Thymus (tissue), 11 donors: ENCODE data around the gene MARCHF5. TPM values are rescaled to one million over a fixed set of nuclear protein-coding genes. Genes with fewer than 3 reads are reported as not detected.

Experiments
- DNase-seq, 9 donors: peaks; one replicate each; pipeline ENCODE4 v3.0.0-alpha.2; 2013; ENCODE audit warnings: low spot score in 9 of 9, low read depth in 6 of 9, missing footprints in 1 of 9
- H3K27ac ChIP-seq, 2 donors: one replicate each; pipeline ENCODE4 v1.5.1; 2013; ENCODE audit warnings: control low read depth in 1 of 2, low read depth in 1 of 2, low read length in 1 of 2, mild to moderate bottlenecking in 1 of 2, moderate library complexity in 1 of 2
- H3K27me3 ChIP-seq, 2 donors: one replicate each; pipeline ENCODE4 v1.5.1; 2013; ENCODE audit warnings: low read length in 1 of 2; ENCODE audit not compliant: control insufficient read depth in 2 of 2, insufficient read depth in 1 of 2
- H3K36me3 ChIP-seq, 2 donors: one replicate each; pipeline ENCODE4 v1.5.1; 2013; ENCODE audit warnings: low read length in 1 of 2, mild to moderate bottlenecking in 1 of 2, moderate library complexity in 1 of 2; ENCODE audit not compliant: control insufficient read depth in 2 of 2, insufficient read depth in 2 of 2
- H3K4me1 ChIP-seq, 2 donors: one replicate each; pipeline ENCODE4 v1.5.1; 2013; ENCODE audit warnings: low read length in 2 of 2; ENCODE audit not compliant: control insufficient read depth in 2 of 2, insufficient read depth in 2 of 2
- H3K4me3 ChIP-seq, 2 donors: one replicate each; pipeline ENCODE4 v1.5.1; 2013; ENCODE audit warnings: low read length in 2 of 2, control low read depth in 1 of 2, mild to moderate bottlenecking in 1 of 2
- H3K9me3 ChIP-seq, 2 donors: one replicate each; pipeline ENCODE4 v1.5.1; 2013; ENCODE audit warnings: low read length in 1 of 2, mild to moderate bottlenecking in 1 of 2; ENCODE audit not compliant: control insufficient read depth in 2 of 2, insufficient read depth in 1 of 2
- WGBS: extraction: QIAGEN DNeasy Blood & Tissue Kit; methylation state at CpG from one replicate; pipeline ENCODE4 v1.1.7; 2013; 5-methylcytosine and 5-hydroxymethylcytosine counted together
- polyA plus RNA-seq: library from polyadenylated mRNA; stranded (reverse); fragments of 200-250 nt; gene quantifications from one replicate; pipeline ENCODE4 v1.2.3, GENCODE V29; 2013
- total RNA-seq: library from RNA; stranded (reverse); fragments of 120-200 nt; gene quantifications from one replicate; pipeline ENCODE4 v1.2.4, GENCODE V29; 2013
- donor health status: healthy.

MARCHF5 gene
- total and polyA plus RNA-seq, 2 donors, result 10.1 to 22.9 TPM

DNA sequence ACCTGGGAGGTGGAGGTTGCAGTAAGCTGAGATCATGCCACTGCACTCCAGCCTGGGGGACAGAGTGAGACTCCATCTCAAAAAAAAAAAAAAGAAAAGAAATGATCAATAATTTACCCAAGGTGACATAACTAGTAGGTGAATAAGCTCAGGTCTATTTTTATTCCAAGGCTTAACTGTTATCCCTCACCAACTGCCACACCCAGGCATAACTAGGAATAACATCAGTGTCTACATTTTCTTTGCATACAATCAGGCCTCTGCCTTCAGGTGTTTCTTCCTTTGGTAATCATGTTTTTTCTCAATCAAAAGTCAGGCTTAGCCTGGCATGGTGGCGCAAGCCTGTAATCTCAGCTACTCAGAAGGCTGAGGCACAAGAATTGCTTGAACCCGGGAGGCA lies 26.7 kb upstream of the MARCHF5 start:
- Histone ChIP-seq H3K27ac (no peak overlapping the region), H3K27me3 (no peaks in the 10 kb centered on the region), H3K4me1 (no peaks in the 10 kb centered on the region), H3K9me3 (no peaks in the 10 kb centered on the region), H3K4me3 (no peak overlapping the region), H3K36me3 (no peaks in the 10 kb centered on the region)
- WGBS, result 98% methylated on average over 2 of the region's 2 CpGs
- DNase-seq, result no peak

DNA sequence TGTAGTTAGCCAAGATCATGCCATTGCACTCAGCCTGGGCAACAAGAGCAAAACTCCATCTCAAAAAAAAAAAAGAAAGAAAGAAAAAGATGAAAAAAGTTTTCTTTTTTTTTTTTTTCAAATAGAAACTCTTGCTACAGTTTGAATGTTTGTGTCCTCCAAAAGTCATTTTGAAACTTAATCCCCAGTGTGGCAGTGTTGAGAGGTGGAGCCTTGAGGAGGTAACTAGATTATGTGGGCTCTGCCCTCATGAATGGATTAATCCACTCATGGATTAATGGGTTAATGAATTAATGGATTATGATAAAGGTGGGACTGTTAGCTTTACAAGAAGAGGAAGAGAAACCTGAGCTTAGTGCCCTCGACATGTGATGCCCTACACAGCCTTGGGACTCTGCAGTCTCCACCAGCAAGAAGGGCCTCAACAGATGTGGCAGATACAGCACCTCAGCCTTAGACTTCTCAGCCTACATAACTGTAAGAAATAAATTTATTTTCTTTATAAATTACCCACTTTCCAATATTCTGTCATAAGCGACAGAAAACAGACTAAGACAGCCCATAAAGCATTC lies 25.2 kb upstream of the MARCHF5 start:
- Histone ChIP-seq H3K36me3 (no peaks in the 10 kb centered on the region), H3K27ac (no peak overlapping the region), H3K27me3 (no peaks in the 10 kb centered on the region), H3K4me3 (no peak overlapping the region), H3K9me3 (no peaks in the 10 kb centered on the region), H3K4me1 (no peaks in the 10 kb centered on the region)
- DNase-seq, result no peak
- 95% methylated on average over 2 of the region's 2 CpGs for WGBS

DNA sequence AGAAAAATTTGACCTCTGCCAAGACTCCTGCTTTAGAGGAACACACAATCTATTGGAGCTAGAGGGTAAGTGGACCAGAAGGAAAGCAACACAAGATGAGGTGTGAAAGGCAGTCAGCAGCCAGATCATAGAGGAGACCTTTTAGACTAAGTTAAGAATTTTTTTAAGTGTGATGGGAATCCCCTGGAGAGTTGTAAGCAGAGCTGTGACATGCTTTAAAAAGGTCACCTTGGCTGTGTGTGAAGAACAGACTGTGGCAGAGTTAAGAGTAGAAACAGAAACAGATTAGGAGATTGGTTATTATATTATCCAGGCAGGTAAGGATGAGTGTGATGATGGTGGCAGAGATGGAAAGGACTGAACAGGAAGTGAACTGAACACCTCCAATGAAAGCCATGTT lies 23.6 kb upstream of the MARCHF5 start:
- H3K4me3 ChIP-seq, result no peak overlapping the region
- no peaks in the 10 kb centered on the region for H3K4me1 ChIP-seq
- no peaks in the 10 kb centered on the region for H3K9me3 ChIP-seq
- no peaks in the 10 kb centered on the region for H3K27me3 ChIP-seq
- H3K27ac ChIP-seq, result no peak overlapping the region
- no peaks in the 10 kb centered on the region for H3K36me3 ChIP-seq
- peak in 1 of 9 donors; percentile 11 for DNase-seq

DNA sequence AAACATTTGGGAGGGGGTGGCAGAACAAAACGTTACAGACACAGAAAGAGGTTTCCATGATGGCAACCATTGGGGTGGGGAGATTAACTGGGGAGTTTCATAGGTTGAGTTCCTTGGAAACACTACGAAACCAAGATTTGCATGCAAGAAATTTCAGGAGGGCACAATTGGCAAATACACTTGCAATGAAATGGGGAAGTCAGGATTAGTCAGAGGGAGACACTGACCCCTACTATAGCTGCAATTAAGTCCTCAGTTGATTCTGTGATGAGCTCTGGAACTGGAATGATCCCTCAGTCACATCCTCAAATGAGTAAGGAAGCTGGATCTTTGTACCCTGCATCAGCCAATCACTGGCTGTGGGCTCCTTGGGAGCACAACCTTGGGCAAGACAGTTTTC lies 22.2 kb upstream of the MARCHF5 start:
- DNase-seq, result no peak
- Histone ChIP-seq H3K27ac (no peak overlapping the region), H3K27me3 (no peaks in the 10 kb centered on the region), H3K4me1 (no peaks in the 10 kb centered on the region), H3K9me3 (no peaks in the 10 kb centered on the region), H3K4me3 (no peak overlapping the region), H3K36me3 (no peaks in the 10 kb centered on the region)
- whole genome bisulfite sequencing, result 95% methylated on average over 2 of the region's 2 CpGs

DNA sequence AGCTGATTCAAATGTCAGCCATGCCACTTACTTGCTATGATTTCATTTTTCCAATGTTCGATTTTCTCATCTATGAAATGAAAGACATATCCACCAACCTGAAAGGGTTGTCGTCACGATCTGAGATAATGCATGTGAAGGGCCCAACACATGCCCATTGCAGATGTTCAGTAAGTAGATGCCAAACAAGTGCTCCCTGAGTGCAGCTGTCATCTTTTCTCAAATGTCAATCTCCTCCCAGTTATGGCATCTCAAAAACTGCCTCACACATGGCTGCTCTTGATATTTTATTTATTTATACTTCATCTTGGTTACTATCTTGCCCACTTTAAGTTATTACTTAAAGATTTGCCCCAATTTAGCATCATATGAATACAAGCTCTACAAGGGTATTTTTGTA lies 16.9 kb upstream of the MARCHF5 start:
- H3K27me3 ChIP-seq, result no peaks in the 10 kb centered on the region
- no peaks in the 10 kb centered on the region for H3K4me1 ChIP-seq
- no peak for DNase-seq
- H3K36me3 ChIP-seq, result no peaks in the 10 kb centered on the region
- 97% methylated on average over 3 of the region's 3 CpGs for WGBS
- no peak overlapping the region for H3K4me3 ChIP-seq
- H3K27ac ChIP-seq, result no peak overlapping the region
- H3K9me3 ChIP-seq, result no peaks in the 10 kb centered on the region

DNA sequence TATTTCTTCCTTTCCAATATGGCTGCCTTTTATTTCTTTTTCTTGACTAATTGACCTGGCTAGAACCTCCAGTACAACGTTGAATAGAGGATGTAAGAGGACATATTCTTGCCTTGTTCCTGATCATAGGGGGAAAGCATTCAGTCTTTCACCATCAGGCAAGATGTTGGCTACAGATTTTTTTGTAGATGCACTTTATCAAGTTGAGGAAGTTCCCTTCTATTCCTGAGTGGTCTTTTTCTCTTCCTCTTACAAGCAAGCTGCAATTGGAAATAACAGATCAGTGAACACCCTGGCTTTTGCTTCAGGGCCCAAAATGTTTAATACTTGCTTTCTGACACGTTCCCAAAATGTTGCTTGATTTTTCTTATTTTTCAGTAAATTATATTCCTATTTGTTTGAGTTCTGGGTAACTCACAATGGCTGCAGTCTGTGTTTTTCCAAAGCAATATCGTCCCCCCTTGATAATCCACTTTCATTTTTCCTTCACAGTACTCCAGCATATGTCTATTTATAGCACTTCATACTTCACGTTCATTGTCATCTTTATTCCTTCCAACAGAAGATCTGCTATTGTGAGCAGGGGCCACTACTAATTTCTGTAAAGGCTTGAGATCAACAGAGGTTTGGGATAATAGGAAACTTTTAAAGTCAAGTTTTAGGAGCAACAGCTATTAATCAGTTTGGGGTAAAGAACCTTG lies 11.8 kb upstream of the MARCHF5 start:
- DNase-seq, result no peak
- 53% methylated on average over 4 of the region's 4 CpGs for WGBS
- no peaks in the 10 kb centered on the region for H3K9me3 ChIP-seq
- H3K4me1 ChIP-seq, result no peaks in the 10 kb centered on the region
- H3K36me3 ChIP-seq, result no peaks in the 10 kb centered on the region
- no peaks in the 10 kb centered on the region for H3K27me3 ChIP-seq
- no peak overlapping the region for H3K27ac ChIP-seq
- H3K4me3 ChIP-seq, result no peak overlapping the region

DNA sequence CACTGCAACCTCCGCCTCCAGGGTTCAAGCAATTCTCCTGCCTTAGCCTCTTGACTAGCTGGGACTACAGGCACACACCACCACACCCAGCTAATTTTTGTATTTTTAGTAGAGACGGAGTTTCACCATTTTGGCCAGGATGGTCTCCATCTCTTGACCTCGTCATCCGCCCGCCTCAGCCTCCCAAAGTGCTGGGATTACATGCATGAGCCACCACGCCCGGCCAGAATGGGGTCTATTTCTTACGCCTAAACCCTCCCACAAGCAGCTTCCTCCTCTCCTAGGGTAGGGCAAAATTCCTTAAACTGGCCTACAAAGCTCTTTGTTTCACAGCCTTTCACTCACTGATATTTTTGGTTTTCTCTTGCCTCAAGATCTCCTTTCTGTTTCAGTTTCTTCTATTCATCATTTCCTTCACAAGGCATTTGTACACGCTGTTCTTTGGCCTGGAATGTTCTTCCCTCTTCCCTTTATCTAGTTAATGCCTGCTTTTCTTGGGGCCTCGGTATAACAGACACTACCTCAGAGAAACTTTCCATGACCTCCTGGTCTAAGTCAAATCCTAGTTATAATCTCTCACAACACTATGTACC lies 6.8 kb upstream of the MARCHF5 start:
- Histone ChIP-seq H3K36me3 (no peaks in the 10 kb centered on the region), H3K27ac (no peak overlapping the region), H3K27me3 (no peaks in the 10 kb centered on the region), H3K9me3 (no peaks in the 10 kb centered on the region), H3K4me3 (no peak overlapping the region), H3K4me1 (no peaks in the 10 kb centered on the region)
- no peak for DNase-seq
- WGBS, result 90% methylated on average over 10 of the region's 10 CpGs

DNA sequence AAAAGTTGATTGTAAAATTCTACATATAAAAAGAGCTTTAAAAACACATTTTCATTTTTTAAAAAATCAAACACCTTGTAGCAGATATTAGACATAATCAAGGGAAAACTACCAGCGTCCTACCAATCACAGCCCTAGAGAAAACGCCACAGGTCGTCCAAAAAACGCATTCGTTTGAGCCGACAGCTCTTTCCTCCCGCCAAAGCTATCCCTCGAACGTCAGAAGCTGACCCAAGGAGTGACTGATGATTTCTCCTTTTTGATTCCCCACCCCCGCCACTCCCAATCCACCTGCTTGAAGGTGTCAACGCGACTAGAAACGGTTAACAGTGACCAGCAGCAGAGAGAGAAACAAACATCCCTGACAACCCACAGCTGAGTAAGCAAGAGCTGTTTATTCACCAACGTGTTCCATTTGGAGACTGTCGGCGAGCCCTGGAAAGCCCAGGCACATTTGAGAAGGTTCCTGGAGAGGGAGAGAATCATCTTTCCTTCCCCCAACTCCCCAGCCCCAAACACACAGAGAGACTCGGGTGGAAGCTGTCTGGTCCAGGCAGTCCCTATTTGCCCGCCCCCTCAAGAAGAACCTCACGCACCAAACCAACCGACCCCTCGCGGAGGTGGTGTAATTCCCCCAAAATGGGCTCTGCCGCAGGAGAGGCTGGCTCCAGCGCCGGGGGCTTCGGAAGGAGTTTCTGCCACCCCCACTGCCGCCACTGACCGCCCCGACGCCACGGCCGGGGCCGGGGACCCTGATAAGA lies 711 bp upstream of the MARCHF5 start:
- peaks cover 0 to 13% of the 10 kb centered on the region in 2 donors for H3K4me1 ChIP-seq
- H3K4me3 ChIP-seq, result peak overlapping the region; percentile 98
- DNase-seq, result peak in 4 of 9 donors; percentile 10 to 51 (median 28)
- H3K9me3 ChIP-seq, result no peaks in the 10 kb centered on the region
- under 1% methylated on average over 33 of the region's 33 CpGs for WGBS
- H3K36me3 ChIP-seq, result peaks cover 5 to 6% of the 10 kb centered on the region in 2 donors
- H3K27me3 ChIP-seq, result peaks cover 0 to 9% of the 10 kb centered on the region in 2 donors
- peak overlapping the region; percentile 62 to 70 for H3K27ac ChIP-seq

DNA sequence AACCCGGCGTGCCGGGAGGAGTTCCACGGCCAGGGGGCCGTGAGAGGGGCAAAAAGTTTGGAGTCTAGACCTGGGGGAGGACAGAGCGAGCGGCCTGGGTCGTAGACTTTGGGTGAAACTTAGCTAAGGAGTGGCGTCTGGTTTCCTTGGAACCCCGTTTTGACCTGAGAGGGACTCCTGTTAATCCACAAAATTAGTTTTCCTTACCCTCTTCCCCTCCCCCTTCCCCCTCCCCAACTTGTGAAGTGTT lies 574 bp downstream of the MARCHF5 start:
- Histone ChIP-seq H3K27me3 (peaks cover 0 to 9% of the 10 kb centered on the region in 2 donors), H3K4me1 (peaks cover 0 to 13% of the 10 kb centered on the region in 2 donors), H3K27ac (peak overlapping the region; percentile 83 to 91), H3K36me3 (peaks cover 5 to 6% of the 10 kb centered on the region in 2 donors), H3K4me3 (peak overlapping the region; percentile 98), H3K9me3 (no peaks in the 10 kb centered on the region)
- peak in 1 of 9 donors; percentile 8 for DNase-seq
- under 1% methylated on average over 10 of the region's 10 CpGs for WGBS
